MM.1S (cell line): ENCODE results near the gene KRTAP10-6.

Source experiments
- CTCF ChIP-seq: fragments of 300-600 bp; sonication (generic); IDR thresholded peaks from 2 replicates; pipeline ENCODE4 v1.5.1; 2016; ENCODE audit warnings: antibody characterized with exemption, low read length, mixed read lengths
- EZH2 ChIP-seq: fragments of 300-600 bp; sonication (generic); optimal IDR thresholded peaks from 2 replicates; pipeline ENCODE3; 2017; ENCODE audit warnings: low read depth, mild to moderate bottlenecking, antibody characterized with exemption, low read length, mixed read lengths

DNA sequence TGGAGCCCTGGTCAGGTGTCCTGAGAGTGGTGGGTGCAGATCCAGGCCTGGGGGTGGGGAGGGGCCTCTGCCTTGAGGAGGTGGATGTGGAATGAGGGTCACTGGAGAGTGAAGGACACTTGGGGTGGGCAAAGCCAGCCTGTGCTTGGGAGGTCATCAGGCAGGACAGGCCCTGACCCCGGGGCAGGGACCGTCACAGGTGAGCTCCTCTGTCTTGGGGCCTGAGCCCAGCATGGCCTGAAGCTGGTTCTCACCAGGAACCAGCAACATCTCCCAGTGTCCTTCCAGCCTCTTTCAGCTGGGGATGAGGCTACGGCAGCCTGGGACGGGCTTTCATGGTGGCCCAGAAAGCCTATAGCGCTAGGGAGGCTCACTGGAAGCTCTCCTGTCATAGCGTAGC is 40.2 kb downstream of the KRTAP10-6 start:
- TF ChIP-seq EZH2 (no peak), CTCF (no peak)
